Measurements from ENCODE around the gene APMAP. TPM values are rescaled to one million over a fixed set of nuclear protein-coding genes. Genes with fewer than 3 reads are reported as not detected.

Gene APMAP
- total and polyA plus RNA-seq, 4 donors: 40.8 to 87.0 (median 62.9) TPM

DNA sequence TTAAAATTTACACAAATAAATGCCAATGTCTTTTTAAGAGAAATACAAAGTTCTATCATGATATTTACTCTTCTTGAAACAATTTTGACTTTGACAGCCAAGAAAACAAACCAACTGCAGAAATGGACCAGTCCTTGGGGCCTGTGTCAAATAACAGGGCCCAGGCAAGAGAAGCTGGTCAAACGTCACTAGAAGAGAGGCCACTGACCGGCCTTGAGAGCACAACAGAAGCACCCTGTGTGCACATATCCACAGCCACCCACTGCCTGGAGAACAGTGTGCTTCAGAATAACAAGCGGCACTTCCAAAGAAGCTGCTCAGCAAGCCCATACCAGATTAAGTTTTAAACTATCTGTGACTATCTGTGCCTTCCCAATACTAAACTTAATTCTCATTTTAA lies 14.8 kb downstream of the APMAP start:
- H3K9ac ChIP-seq (ENCODE audit: insufficient read depth in 1 of 2, low read length in 2 of 2): no peak overlapping the region
- H3K9me3 ChIP-seq (ENCODE audit: control insufficient read depth in 4 of 4, insufficient read depth in 3 of 4, low read length in 3 of 4): peaks cover 0 to 8% (median 1%) of the 10 kb centered on the region in 4 donors
- no peak overlapping the region for H3K27ac ChIP-seq (ENCODE audit: low read depth in 1 of 2, low read length in 1 of 2)
- no peak overlapping the region for H3K4me3 ChIP-seq
- no peak for DNase-seq
- no peaks in the 10 kb centered on the region for H3K4me1 ChIP-seq (ENCODE audit: control insufficient read depth in 5 of 5, insufficient read depth in 5 of 5, low read length in 5 of 5)
- TF ChIP-seq, protein P1, sequence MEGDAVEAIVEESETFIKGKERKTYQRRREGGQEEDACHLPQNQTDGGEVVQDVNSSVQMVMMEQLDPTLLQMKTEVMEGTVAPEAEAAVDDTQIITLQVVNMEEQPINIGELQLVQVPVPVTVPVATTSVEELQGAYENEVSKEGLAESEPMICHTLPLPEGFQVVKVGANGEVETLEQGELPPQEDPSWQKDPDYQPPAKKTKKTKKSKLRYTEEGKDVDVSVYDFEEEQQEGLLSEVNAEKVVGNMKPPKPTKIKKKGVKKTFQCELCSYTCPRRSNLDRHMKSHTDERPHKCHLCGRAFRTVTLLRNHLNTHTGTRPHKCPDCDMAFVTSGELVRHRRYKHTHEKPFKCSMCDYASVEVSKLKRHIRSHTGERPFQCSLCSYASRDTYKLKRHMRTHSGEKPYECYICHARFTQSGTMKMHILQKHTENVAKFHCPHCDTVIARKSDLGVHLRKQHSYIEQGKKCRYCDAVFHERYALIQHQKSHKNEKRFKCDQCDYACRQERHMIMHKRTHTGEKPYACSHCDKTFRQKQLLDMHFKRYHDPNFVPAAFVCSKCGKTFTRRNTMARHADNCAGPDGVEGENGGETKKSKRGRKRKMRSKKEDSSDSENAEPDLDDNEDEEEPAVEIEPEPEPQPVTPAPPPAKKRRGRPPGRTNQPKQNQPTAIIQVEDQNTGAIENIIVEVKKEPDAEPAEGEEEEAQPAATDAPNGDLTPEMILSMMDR (IDR thresholded peaks at IDR 0.05; ENCODE audit: control extremely low read depth, extremely low read depth): no peak
- no peaks in the 10 kb centered on the region for H3K27me3 ChIP-seq (ENCODE audit: control insufficient read depth in 3 of 3, insufficient read depth in 3 of 3, low read length in 2 of 3)
- 92 to 95% methylated on average over 3 of the region's 3 CpGs for WGBS, 2 donors
- H3K36me3 ChIP-seq (ENCODE audit: control insufficient read depth in 4 of 4, insufficient read depth in 4 of 4, low read length in 4 of 4): peaks cover 8 to 24% (median 22%) of the 10 kb centered on the region in 4 donors
- no peak for ATAC-seq (ENCODE audit: insufficient read depth, low FRiP score)

DNA sequence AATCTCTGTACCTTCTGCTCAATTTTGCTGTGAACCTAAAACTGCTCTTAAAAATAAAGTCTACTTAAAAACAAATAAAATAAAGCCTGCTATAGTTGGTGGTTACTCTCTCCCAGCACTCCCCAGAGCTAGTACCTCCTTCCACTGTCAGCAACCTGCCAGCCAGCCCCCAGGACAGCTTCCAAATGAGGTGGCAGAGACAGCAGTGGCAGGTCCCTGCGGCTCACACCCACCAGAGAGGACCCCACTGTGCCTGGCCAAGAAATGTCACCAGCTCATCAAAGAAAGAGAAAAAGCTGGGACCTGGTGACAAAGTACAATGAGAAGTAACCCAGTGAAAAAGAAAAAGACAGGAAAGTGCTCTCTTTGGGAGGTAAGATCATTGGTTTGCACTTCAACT lies 15.2 kb downstream of the APMAP start:
- TF ChIP-seq, protein P1 (IDR thresholded peaks at IDR 0.05; ENCODE audit: control extremely low read depth, extremely low read depth): no peak
- Histone ChIP-seq H3K27ac (ENCODE audit: low read depth in 1 of 2, low read length in 1 of 2) (no peak overlapping the region), H3K9me3 (ENCODE audit: control insufficient read depth in 4 of 4, insufficient read depth in 3 of 4, low read length in 3 of 4) (peaks cover 0 to 8% (median 1%) of the 10 kb centered on the region in 4 donors), H3K4me3 (no peak overlapping the region), H3K27me3 (ENCODE audit: control insufficient read depth in 3 of 3, insufficient read depth in 3 of 3, low read length in 2 of 3) (no peaks in the 10 kb centered on the region), H3K4me1 (ENCODE audit: control insufficient read depth in 5 of 5, insufficient read depth in 5 of 5, low read length in 5 of 5) (no peaks in the 10 kb centered on the region), H3K9ac (ENCODE audit: insufficient read depth in 1 of 2, low read length in 2 of 2) (no peak overlapping the region), H3K36me3 (ENCODE audit: control insufficient read depth in 4 of 4, insufficient read depth in 4 of 4, low read length in 4 of 4) (peaks cover 8 to 28% (median 25%) of the 10 kb centered on the region in 4 donors)
- ATAC-seq (ENCODE audit: insufficient read depth, low FRiP score) (no peak), DNase-seq (no peak)
- 87 to 88% methylated on average over 1 of the region's 1 CpG for WGBS, 2 donors

DNA sequence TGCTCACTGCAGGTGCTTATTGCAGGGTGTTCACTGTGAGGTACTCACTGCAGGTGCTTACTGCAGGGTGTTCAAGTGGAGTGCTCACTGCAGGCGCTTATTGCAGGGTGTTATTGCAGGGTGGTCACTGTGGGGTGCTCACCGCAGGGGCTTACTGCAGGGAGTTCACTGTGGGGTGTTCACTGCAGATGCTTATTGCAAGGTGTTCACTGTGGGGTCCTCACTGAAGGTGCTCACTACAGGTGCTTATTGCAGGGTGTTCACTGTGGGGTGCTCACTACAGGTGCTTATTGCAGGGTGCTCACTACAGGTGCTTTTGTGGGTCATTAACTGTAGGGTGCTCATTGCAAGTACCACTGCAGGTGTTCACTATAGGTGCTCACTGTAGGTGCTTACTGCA lies 20.2 kb downstream of the APMAP start:
- 96 to 98% methylated on average over 2 of the region's 2 CpGs for WGBS, 2 donors
- TF ChIP-seq, protein P1 (IDR thresholded peaks at IDR 0.05; ENCODE audit: control extremely low read depth, extremely low read depth): no peak
- Histone ChIP-seq H3K4me1 (ENCODE audit: control insufficient read depth in 5 of 5, insufficient read depth in 5 of 5, low read length in 5 of 5) (peaks cover 0 to 1% (median 0%) of the 10 kb centered on the region in 5 donors), H3K9ac (ENCODE audit: insufficient read depth in 1 of 2, low read length in 2 of 2) (no peak overlapping the region), H3K36me3 (ENCODE audit: control insufficient read depth in 4 of 4, insufficient read depth in 4 of 4, low read length in 4 of 4) (peaks cover 29 to 48% (median 32%) of the 10 kb centered on the region in 4 donors), H3K9me3 (ENCODE audit: control insufficient read depth in 4 of 4, insufficient read depth in 3 of 4, low read length in 3 of 4) (peaks cover 0 to 8% (median 3%) of the 10 kb centered on the region in 4 donors), H3K27ac (ENCODE audit: low read depth in 1 of 2, low read length in 1 of 2) (no peak overlapping the region), H3K27me3 (ENCODE audit: control insufficient read depth in 3 of 3, insufficient read depth in 3 of 3, low read length in 2 of 3) (no peaks in the 10 kb centered on the region), H3K4me3 (no peak overlapping the region)
- DNase-seq (peak in 1 of 3 donors; percentile 1), ATAC-seq (ENCODE audit: insufficient read depth, low FRiP score) (no peak)

Measured in lung (tissue), 12 donors.